ENCODE measurements around the gene B3GALT6. TPM values are rescaled to one million over a fixed set of nuclear protein-coding genes. Genes with fewer than 3 reads are reported as not detected.

The B3GALT6 gene
- total and polyA plus RNA-seq, 4 donors: 1.2 to 9.0 (median 8.3) TPM

DNA sequence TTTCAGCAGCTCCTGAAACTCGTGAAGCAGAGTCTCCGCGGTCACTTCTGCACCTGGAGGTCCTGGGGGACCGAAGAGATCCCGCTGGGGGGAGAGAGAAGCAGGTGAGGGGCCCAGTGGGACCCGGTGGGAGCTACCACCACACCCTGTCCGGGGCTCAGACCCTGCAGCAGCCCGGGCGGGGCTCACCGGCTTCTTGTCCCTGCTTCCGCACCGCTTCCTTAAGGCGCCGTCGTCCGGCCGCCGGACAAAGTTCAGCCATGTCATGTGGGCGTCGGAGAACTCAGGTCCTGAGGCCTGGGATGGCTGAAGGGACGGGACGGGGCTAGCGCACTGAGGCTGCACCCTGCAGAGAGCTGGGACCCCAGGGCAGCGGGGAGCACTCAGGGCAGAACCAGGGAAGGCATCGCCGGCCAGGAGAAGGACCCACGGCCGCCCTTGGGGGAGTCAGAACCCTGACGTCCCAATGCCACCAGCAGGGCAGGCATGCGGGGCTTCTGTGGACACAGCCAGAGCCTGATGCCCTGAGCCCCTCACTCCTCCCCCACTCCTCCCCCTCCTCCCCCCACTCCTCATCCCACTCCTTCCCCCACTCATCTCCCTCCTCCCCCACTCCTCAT lies 12.3 kb downstream of the B3GALT6 start:
- Histone ChIP-seq H3K27ac (ENCODE audit: low read depth in 1 of 2, low read length in 2 of 2) (no peak overlapping the region), H3K27me3 (ENCODE audit: control insufficient read depth in 4 of 4, insufficient read depth in 4 of 4, low read length in 3 of 4) (no peaks in the 10 kb centered on the region), H3K4me1 (ENCODE audit: control insufficient read depth in 4 of 4, insufficient read depth in 4 of 4, low read length in 3 of 4) (peaks cover 7 to 19% (median 11%) of the 10 kb centered on the region in 4 donors), H3K4me3 (ENCODE audit: low read depth in 1 of 3, low read length in 3 of 3) (no peak overlapping the region), H3K9ac (ENCODE audit: low read depth in 1 of 2, low read length in 2 of 2) (no peak overlapping the region), H3K9me3 (ENCODE audit: control insufficient read depth in 4 of 4, low read length in 3 of 4) (no peaks in the 10 kb centered on the region), H3K36me3 (ENCODE audit: control insufficient read depth in 4 of 4, insufficient read depth in 3 of 4, low read depth in 1 of 4, low read length in 3 of 4) (no peaks in the 10 kb centered on the region)
- TF ChIP-seq EGR1 (IDR thresholded peaks at IDR 0.05; ENCODE audit: low read depth in 2 of 2) (no peak), JUND (IDR thresholded peaks at IDR 0.05) (no peak), GABPA (IDR thresholded peaks at IDR 0.05 in 1 of 2, conservative IDR thresholded peaks at IDR 0.05 in 1 of 2) (no peak), FOXA1 (IDR thresholded peaks at IDR 0.05) (no peak), RXRA (IDR thresholded peaks at IDR 0.05) (no peak), SP1 (IDR thresholded peaks at IDR 0.05) (no peak), FOXA2 (IDR thresholded peaks at IDR 0.05) (no peak), HNF4G (IDR thresholded peaks at IDR 0.05) (no peak), NR2F2 (IDR thresholded peaks at IDR 0.05) (no peak), HNF4A (conservative IDR thresholded peaks at IDR 0.05) (no peak)
- TF ChIP-seq, protein P1, sequence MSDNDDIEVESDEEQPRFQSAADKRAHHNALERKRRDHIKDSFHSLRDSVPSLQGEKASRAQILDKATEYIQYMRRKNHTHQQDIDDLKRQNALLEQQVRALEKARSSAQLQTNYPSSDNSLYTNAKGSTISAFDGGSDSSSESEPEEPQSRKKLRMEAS (IDR thresholded peaks at IDR 0.05): no peak
- TF ChIP-seq, protein P2, sequence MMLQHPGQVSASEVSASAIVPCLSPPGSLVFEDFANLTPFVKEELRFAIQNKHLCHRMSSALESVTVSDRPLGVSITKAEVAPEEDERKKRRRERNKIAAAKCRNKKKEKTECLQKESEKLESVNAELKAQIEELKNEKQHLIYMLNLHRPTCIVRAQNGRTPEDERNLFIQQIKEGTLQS (IDR thresholded peaks at IDR 0.05): no peak
- TF ChIP-seq, protein P3, sequence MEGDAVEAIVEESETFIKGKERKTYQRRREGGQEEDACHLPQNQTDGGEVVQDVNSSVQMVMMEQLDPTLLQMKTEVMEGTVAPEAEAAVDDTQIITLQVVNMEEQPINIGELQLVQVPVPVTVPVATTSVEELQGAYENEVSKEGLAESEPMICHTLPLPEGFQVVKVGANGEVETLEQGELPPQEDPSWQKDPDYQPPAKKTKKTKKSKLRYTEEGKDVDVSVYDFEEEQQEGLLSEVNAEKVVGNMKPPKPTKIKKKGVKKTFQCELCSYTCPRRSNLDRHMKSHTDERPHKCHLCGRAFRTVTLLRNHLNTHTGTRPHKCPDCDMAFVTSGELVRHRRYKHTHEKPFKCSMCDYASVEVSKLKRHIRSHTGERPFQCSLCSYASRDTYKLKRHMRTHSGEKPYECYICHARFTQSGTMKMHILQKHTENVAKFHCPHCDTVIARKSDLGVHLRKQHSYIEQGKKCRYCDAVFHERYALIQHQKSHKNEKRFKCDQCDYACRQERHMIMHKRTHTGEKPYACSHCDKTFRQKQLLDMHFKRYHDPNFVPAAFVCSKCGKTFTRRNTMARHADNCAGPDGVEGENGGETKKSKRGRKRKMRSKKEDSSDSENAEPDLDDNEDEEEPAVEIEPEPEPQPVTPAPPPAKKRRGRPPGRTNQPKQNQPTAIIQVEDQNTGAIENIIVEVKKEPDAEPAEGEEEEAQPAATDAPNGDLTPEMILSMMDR (IDR thresholded peaks at IDR 0.05; ENCODE audit: low read depth, low read length, missing input control): no peak
- TF ChIP-seq, protein P4, sequence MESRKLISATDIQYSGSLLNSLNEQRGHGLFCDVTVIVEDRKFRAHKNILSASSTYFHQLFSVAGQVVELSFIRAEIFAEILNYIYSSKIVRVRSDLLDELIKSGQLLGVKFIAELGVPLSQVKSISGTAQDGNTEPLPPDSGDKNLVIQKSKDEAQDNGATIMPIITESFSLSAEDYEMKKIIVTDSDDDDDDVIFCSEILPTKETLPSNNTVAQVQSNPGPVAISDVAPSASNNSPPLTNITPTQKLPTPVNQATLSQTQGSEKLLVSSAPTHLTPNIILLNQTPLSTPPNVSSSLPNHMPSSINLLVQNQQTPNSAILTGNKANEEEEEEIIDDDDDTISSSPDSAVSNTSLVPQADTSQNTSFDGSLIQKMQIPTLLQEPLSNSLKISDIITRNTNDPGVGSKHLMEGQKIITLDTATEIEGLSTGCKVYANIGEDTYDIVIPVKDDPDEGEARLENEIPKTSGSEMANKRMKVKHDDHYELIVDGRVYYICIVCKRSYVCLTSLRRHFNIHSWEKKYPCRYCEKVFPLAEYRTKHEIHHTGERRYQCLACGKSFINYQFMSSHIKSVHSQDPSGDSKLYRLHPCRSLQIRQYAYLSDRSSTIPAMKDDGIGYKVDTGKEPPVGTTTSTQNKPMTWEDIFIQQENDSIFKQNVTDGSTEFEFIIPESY (IDR thresholded peaks at IDR 0.05): no peak
- TF ChIP-seq, protein P5, sequence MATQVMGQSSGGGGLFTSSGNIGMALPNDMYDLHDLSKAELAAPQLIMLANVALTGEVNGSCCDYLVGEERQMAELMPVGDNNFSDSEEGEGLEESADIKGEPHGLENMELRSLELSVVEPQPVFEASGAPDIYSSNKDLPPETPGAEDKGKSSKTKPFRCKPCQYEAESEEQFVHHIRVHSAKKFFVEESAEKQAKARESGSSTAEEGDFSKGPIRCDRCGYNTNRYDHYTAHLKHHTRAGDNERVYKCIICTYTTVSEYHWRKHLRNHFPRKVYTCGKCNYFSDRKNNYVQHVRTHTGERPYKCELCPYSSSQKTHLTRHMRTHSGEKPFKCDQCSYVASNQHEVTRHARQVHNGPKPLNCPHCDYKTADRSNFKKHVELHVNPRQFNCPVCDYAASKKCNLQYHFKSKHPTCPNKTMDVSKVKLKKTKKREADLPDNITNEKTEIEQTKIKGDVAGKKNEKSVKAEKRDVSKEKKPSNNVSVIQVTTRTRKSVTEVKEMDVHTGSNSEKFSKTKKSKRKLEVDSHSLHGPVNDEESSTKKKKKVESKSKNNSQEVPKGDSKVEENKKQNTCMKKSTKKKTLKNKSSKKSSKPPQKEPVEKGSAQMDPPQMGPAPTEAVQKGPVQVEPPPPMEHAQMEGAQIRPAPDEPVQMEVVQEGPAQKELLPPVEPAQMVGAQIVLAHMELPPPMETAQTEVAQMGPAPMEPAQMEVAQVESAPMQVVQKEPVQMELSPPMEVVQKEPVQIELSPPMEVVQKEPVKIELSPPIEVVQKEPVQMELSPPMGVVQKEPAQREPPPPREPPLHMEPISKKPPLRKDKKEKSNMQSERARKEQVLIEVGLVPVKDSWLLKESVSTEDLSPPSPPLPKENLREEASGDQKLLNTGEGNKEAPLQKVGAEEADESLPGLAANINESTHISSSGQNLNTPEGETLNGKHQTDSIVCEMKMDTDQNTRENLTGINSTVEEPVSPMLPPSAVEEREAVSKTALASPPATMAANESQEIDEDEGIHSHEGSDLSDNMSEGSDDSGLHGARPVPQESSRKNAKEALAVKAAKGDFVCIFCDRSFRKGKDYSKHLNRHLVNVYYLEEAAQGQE (IDR thresholded peaks at IDR 0.05): no peak
- no peak for DNase-seq (ENCODE audit: low spot score)
- 81% methylated on average over 30 of the region's 30 CpGs for WGBS
